Measurements from ENCODE around the gene RPS5.

DNA sequence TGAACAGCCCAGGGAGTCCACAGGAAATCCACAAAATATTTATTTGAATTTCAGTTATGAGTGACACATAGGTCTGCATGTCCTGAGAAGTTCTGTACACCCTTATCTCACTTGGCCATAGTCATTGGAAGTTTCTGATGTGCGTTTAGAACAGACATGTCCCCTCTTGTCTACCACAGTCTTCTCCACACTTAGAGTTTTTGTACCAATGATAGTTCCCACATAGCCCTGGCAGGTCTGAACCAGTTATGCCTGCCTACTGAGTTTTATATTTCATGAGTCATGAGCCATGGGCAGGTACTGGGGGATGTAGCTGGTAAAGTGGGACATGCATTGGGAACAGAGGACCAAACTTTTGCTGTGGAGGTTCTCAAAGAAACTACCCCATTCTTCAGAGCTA is 41.5 kb downstream of the RPS5 start:
- TF ChIP-seq, protein P1, sequence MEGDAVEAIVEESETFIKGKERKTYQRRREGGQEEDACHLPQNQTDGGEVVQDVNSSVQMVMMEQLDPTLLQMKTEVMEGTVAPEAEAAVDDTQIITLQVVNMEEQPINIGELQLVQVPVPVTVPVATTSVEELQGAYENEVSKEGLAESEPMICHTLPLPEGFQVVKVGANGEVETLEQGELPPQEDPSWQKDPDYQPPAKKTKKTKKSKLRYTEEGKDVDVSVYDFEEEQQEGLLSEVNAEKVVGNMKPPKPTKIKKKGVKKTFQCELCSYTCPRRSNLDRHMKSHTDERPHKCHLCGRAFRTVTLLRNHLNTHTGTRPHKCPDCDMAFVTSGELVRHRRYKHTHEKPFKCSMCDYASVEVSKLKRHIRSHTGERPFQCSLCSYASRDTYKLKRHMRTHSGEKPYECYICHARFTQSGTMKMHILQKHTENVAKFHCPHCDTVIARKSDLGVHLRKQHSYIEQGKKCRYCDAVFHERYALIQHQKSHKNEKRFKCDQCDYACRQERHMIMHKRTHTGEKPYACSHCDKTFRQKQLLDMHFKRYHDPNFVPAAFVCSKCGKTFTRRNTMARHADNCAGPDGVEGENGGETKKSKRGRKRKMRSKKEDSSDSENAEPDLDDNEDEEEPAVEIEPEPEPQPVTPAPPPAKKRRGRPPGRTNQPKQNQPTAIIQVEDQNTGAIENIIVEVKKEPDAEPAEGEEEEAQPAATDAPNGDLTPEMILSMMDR (IDR thresholded peaks at IDR 0.05): no peak
- no peak for TF ChIP-seq POLR2A (IDR thresholded peaks at IDR 0.05)

All from thyroid gland (tissue), 4 donors.